GM23338 (cell line): ENCODE measurements around the gene CD99L2. TPM values are rescaled to one million over a fixed set of nuclear protein-coding genes. Genes with fewer than 3 reads are reported as not detected.

Experiments
- ATAC-seq: fragments of 200-7000 bp; cut with Tn5 transposase; 3 replicates; pipeline ENCODE4 v1.9.1; 2020
- DNase-seq: peaks from one replicate; pipeline ENCODE4 v3.0.0-alpha.2; 2015; ENCODE audit warnings: low spot score
- H2AFZ ChIP-seq: fragments of 200-600 bp; sonication (generic); 2 replicates; pipeline ENCODE4 v1.8.0; 2016; ENCODE audit warnings: antibody characterized with exemption, mild to moderate bottlenecking, moderate library complexity
- H3F3A ChIP-seq: fragments of 200-600 bp; sonication (generic); replicated peaks from 2 replicates; pipeline ENCODE4 v1.8.0; 2017; ENCODE audit warnings: antibody characterized with exemption, mixed run types, low read depth
- H3K27ac ChIP-seq: fragments of 200-600 bp; sonication (generic); 2 replicates; pipeline ENCODE4 v1.6.1; 2016; ENCODE audit warnings: low read depth
- H3K27me3 ChIP-seq: fragments of 200-600 bp; sonication (generic); 2 replicates; pipeline ENCODE4 v1.8.0; 2016; ENCODE audit warnings: mild to moderate bottlenecking, mixed run types, moderate library complexity; ENCODE audit not compliant: insufficient read depth
- H3K36me3 ChIP-seq: fragments of 200-600 bp; sonication (generic); 2 replicates; pipeline ENCODE4 v1.8.0; 2016; ENCODE audit warnings: mild to moderate bottlenecking; ENCODE audit not compliant: insufficient read depth
- H3K4me1 ChIP-seq: fragments of 200-600 bp; sonication (generic); 2 replicates; pipeline ENCODE4 v1.8.0; 2016; ENCODE audit warnings: mild to moderate bottlenecking, moderate library complexity; ENCODE audit not compliant: insufficient read depth
- H3K4me2 ChIP-seq: fragments of 200-600 bp; sonication (generic); 2 replicates; pipeline ENCODE4 v1.7.1; 2017; ENCODE audit warnings: mixed run types
- H3K4me3 ChIP-seq: fragments of 200-600 bp; sonication (generic); 2 replicates; pipeline ENCODE4 v1.6.1; 2016; ENCODE audit warnings: mixed run types
- H3K79me2 ChIP-seq: fragments of 200-600 bp; sonication (generic); replicated peaks from 2 replicates; pipeline ENCODE4 v1.8.0; 2017; ENCODE audit warnings: mild to moderate bottlenecking; ENCODE audit not compliant: insufficient read depth
- H3K9me2 ChIP-seq: fragments of 200-600 bp; sonication (generic); 2 replicates; pipeline ENCODE4 v1.8.0; 2017; ENCODE audit not compliant: insufficient read depth
- H4K20me1 ChIP-seq: fragments of 200-600 bp; sonication (generic); replicated peaks from 2 replicates; pipeline ENCODE4 v1.8.0; 2017; ENCODE audit warnings: mild to moderate bottlenecking; ENCODE audit not compliant: insufficient read depth
- H3K27ac Mint-ChIP-seq: 2 replicates; pipeline ENCODE4 v1.8.0; 2020; ENCODE audit warnings: inconsistent platforms, mild to moderate bottlenecking, moderate library complexity, mixed read lengths
- H3K27me3 Mint-ChIP-seq: 3 replicates; pipeline ENCODE4 v1.8.0; 2022; ENCODE audit warnings: low read depth, mild to moderate bottlenecking, moderate library complexity, mixed read lengths, inconsistent platforms; ENCODE audit not compliant: insufficient read depth, poor library complexity
- H3K36me3 Mint-ChIP-seq: 3 replicates; pipeline ENCODE4 v1.8.0; 2021; ENCODE audit warnings: low read depth, mild to moderate bottlenecking, inconsistent platforms, moderate library complexity, mixed read lengths
- H3K4me1 Mint-ChIP-seq: 3 replicates; pipeline ENCODE4 v1.8.0; 2020; ENCODE audit warnings: mild to moderate bottlenecking, inconsistent platforms, mixed read lengths
- H3K4me3 Mint-ChIP-seq: 3 replicates; pipeline ENCODE4 v1.8.0; 2021; ENCODE audit warnings: moderate library complexity, mild to moderate bottlenecking, inconsistent platforms, mixed read lengths
- H3K9me3 Mint-ChIP-seq: 3 replicates; pipeline ENCODE4 v1.8.0; 2020; ENCODE audit warnings: moderate library complexity, mild to moderate bottlenecking, inconsistent platforms, mixed read lengths
- CREB1 ChIP-seq: fragments of 250-450 bp; sonication (Bioruptor Pico); IDR thresholded peaks from 2 replicates; pipeline ENCODE4 v1.5.0; 2020; ENCODE audit warnings: low read depth, mild to moderate bottlenecking, moderate library complexity
- EZH2 ChIP-seq: fragments of 200-600 bp; sonication (generic); IDR thresholded peaks from one replicate; pipeline ENCODE4 v1.8.0; 2017; ENCODE audit warnings: antibody characterized with exemption, mild to moderate bottlenecking, low read depth; ENCODE audit not compliant: unreplicated experiment
- EZH2phosphoT487 ChIP-seq: fragments of 200-600 bp; sonication (generic); IDR thresholded peaks from one replicate; pipeline ENCODE4 v1.8.1; 2018; ENCODE audit warnings: antibody characterized with exemption; ENCODE audit not compliant: unreplicated experiment
- JUNB ChIP-seq: IDR thresholded peaks from one replicate; pipeline ENCODE4 v1.6.1; 2016; ENCODE audit warnings: antibody characterized with exemption; ENCODE audit not compliant: unreplicated experiment
- POLR2AphosphoS5 ChIP-seq: IDR thresholded peaks from 2 replicates; pipeline ENCODE4 v1.6.1; 2016; ENCODE audit warnings: antibody characterized with exemption, low read depth
- STAT1 ChIP-seq: IDR thresholded peaks from one replicate; pipeline ENCODE4 v1.6.1; 2016; ENCODE audit warnings: antibody characterized with exemption; ENCODE audit not compliant: unreplicated experiment
- ZNF114 ChIP-seq: fragments of 250-450 bp; sonication (Bioruptor Pico); IDR thresholded peaks from 2 replicates; pipeline ENCODE4 v1.5.0; 2020; ENCODE audit warnings: mild to moderate bottlenecking, moderate library complexity
- ZNF331 ChIP-seq: fragments of 250-450 bp; sonication (Bioruptor Pico); IDR thresholded peaks from 2 replicates; pipeline ENCODE4 v1.5.0; 2020; ENCODE audit warnings: low read depth, mild to moderate bottlenecking, moderate library complexity
- ZNF462 ChIP-seq: fragments of 250-450 bp; sonication (Bioruptor Pico); IDR thresholded peaks from 2 replicates; pipeline ENCODE4 v1.5.0; 2020; ENCODE audit warnings: mild to moderate bottlenecking, moderate library complexity
- polyA plus RNA-seq: library from polyadenylated mRNA; unstranded; fragments of >200 nt; fragmentation: Nextera tagmentation; extraction: Ambion mirVana; gene quantifications from 2 replicates; pipeline ENCODE4 v1.2.1, GENCODE V29; 2016
- total RNA-seq: library from RNA; depleted of rRNA; stranded (reverse); fragments of >200 nt; shearing (Covaris generic); gene quantifications from 2 replicates; pipeline ENCODE4 v1.2.3, GENCODE V29; 2014
- TF ChIP-seq, protein P1 (sequence below): IDR thresholded peaks from 2 replicates; pipeline ENCODE4 v1.6.1; 2016; ENCODE audit warnings: antibody characterized with exemption
- TF ChIP-seq, protein P2 (sequence below), 2 experiments: fragments of 200-600 bp in 1 of 2; sonication (generic) in 1 of 2; conservative IDR thresholded peaks; 2 replicates each; pipeline versions ENCODE4 v1.5.1 to v1.6.1; 2016 to 2017; ENCODE audit warnings: antibody characterized with exemption in 2 of 2, low read depth in 2 of 2, mild to moderate bottlenecking in 2 of 2, moderate library complexity in 1 of 2
- TF ChIP-seq, protein P3 (sequence below): IDR thresholded peaks from one replicate; pipeline ENCODE4 v1.6.1; 2018; ENCODE audit warnings: antibody characterized with exemption; ENCODE audit not compliant: unreplicated experiment

The CD99L2 gene
- total and polyA plus RNA-seq, 2 experiments from 2014 or later = 2.6 to 6.4 TPM

DNA sequence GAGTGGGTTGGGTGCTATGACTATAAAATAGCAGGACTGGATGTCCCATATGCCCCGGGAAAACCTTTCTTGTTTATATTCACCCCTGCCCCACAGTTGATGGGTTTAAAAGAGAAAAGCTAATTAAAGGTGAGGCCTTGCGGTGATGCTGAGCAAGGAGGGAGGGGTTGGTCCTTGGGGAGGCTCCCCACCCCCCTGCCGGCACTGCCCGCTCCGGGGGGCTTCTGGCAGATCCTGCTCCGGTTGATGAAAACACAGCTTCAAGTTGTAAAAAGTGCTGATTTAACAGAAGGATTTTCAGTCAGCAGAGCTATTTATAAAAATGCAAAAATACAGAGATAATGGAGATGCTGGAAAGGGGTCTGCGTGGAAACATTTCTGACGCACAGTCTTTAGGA lies 136.7 kb downstream of the CD99L2 start:
- no peak for DNase-seq
- peaks cover 3% of the 10 kb centered on the region for H3K27me3 Mint-ChIP-seq
- H3K4me3 Mint-ChIP-seq = no peak overlapping the region
- Histone ChIP-seq H3F3A (no peaks in the 10 kb centered on the region), H3K4me1 (peaks cover 2% of the 10 kb centered on the region; the same call in 1 of the 2 replicates), H3K4me2 (no peak overlapping the region), H3K27ac (no peak overlapping the region), H3K4me3 (no peak overlapping the region), H2AFZ (no peak overlapping the region), H3K36me3 (no peaks in the 10 kb centered on the region), H4K20me1 (no peaks in the 10 kb centered on the region), H3K79me2 (no peaks in the 10 kb centered on the region), H3K27me3 (no peaks in the 10 kb centered on the region), H3K9me2 (no peaks in the 10 kb centered on the region)
- no peak overlapping the region for H3K27ac Mint-ChIP-seq
- peaks cover 17% of the 10 kb centered on the region for H3K4me1 Mint-ChIP-seq
- TF ChIP-seq ZNF114 = no peak
- TF ChIP-seq, protein P1, sequence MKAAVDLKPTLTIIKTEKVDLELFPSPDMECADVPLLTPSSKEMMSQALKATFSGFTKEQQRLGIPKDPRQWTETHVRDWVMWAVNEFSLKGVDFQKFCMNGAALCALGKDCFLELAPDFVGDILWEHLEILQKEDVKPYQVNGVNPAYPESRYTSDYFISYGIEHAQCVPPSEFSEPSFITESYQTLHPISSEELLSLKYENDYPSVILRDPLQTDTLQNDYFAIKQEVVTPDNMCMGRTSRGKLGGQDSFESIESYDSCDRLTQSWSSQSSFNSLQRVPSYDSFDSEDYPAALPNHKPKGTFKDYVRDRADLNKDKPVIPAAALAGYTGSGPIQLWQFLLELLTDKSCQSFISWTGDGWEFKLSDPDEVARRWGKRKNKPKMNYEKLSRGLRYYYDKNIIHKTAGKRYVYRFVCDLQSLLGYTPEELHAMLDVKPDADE = no peak
- TF ChIP-seq, protein P2, sequence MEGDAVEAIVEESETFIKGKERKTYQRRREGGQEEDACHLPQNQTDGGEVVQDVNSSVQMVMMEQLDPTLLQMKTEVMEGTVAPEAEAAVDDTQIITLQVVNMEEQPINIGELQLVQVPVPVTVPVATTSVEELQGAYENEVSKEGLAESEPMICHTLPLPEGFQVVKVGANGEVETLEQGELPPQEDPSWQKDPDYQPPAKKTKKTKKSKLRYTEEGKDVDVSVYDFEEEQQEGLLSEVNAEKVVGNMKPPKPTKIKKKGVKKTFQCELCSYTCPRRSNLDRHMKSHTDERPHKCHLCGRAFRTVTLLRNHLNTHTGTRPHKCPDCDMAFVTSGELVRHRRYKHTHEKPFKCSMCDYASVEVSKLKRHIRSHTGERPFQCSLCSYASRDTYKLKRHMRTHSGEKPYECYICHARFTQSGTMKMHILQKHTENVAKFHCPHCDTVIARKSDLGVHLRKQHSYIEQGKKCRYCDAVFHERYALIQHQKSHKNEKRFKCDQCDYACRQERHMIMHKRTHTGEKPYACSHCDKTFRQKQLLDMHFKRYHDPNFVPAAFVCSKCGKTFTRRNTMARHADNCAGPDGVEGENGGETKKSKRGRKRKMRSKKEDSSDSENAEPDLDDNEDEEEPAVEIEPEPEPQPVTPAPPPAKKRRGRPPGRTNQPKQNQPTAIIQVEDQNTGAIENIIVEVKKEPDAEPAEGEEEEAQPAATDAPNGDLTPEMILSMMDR (conservative IDR thresholded peaks at IDR 0.05; ENCODE audit: low read depth in 2 of 2) = no peak
- no peak for TF ChIP-seq CREB1 (CRISPR knock-in tag)
- TF ChIP-seq, protein P3, sequence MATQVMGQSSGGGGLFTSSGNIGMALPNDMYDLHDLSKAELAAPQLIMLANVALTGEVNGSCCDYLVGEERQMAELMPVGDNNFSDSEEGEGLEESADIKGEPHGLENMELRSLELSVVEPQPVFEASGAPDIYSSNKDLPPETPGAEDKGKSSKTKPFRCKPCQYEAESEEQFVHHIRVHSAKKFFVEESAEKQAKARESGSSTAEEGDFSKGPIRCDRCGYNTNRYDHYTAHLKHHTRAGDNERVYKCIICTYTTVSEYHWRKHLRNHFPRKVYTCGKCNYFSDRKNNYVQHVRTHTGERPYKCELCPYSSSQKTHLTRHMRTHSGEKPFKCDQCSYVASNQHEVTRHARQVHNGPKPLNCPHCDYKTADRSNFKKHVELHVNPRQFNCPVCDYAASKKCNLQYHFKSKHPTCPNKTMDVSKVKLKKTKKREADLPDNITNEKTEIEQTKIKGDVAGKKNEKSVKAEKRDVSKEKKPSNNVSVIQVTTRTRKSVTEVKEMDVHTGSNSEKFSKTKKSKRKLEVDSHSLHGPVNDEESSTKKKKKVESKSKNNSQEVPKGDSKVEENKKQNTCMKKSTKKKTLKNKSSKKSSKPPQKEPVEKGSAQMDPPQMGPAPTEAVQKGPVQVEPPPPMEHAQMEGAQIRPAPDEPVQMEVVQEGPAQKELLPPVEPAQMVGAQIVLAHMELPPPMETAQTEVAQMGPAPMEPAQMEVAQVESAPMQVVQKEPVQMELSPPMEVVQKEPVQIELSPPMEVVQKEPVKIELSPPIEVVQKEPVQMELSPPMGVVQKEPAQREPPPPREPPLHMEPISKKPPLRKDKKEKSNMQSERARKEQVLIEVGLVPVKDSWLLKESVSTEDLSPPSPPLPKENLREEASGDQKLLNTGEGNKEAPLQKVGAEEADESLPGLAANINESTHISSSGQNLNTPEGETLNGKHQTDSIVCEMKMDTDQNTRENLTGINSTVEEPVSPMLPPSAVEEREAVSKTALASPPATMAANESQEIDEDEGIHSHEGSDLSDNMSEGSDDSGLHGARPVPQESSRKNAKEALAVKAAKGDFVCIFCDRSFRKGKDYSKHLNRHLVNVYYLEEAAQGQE = no peak
- no peak for TF ChIP-seq POLR2AphosphoS5
- no peak for TF ChIP-seq STAT1
- no peak for TF ChIP-seq EZH2
- TF ChIP-seq ZNF331 = no peak
- no peak for TF ChIP-seq ZNF462 (CRISPR knock-in tag)
- no peak for TF ChIP-seq EZH2phosphoT487
- no peak for TF ChIP-seq JUNB
- no peaks in the 10 kb centered on the region; the same call in 2 of the 3 replicates for H3K36me3 Mint-ChIP-seq
- H3K9me3 Mint-ChIP-seq = no peaks in the 10 kb centered on the region
- ATAC-seq = no peak
